Right ventricle myocardium inferior (tissue), 1 donor: ENCODE results near the gene ARRDC1. TPM values are rescaled to one million over a fixed set of nuclear protein-coding genes. Genes with fewer than 3 reads are reported as not detected.
"Not testable (repeated sequence)": the region's sequence is repeated elsewhere in the genome, so short reads cannot be mapped to it uniquely, and the experiment has no call there.

Experiments
- ATAC-seq: fragments of 200-7000 bp; cut with Tn5 transposase; one replicate; pipeline ENCODE4 v1.9.1; 2020; ENCODE audit warnings: mild to moderate bottlenecking, moderate library complexity
- DNase-seq: peaks from one replicate; pipeline ENCODE4 v3.0.0; 2021; ENCODE audit errors: missing footprints
- intact Hi-C: fragments of 100-400 bp; cut with DNase I; formaldehyde crosslinking; loops from one replicate; pipeline ENCODE4 v1.11.0; 2022
- total RNA-seq: library from RNA; stranded (reverse); fragmentation: NEBNext Ultra II Directional; extraction: Animal tissue kit (Norgen Biotek cat#: 25700); gene quantifications from one replicate; pipeline ENCODE4 v1.2.1, GENCODE V29; 2021
- donor health status: DM: no; HTN: yes; CAD: no; lungs with severe emphysema.

ARRDC1 gene
- total RNA-seq, 1 donor from 2014 or later = 17.5 TPM

- no peak for DNase-seq
- intact Hi-C loops = no loop called here
- no peak for ATAC-seq
These were observed 23.1 kb upstream of the ARRDC1 start for GRCh38 chr9:137582286-137582860.

- ATAC-seq = no peak
- intact Hi-C loops = no loop called here
- DNase-seq = no peak
These were observed 22.1 kb upstream of the ARRDC1 start for GRCh38 chr9:137583347-137583746.

GRCh38 chr9:137583957-137584356 lies 21.5 kb upstream of the ARRDC1 start:
- ATAC-seq = no peak

GRCh38 chr9:137586854-137587253 lies 18.6 kb upstream of the ARRDC1 start:
- ATAC-seq (no peak), DNase-seq (no peak)
- intact Hi-C loops = no loop called here

More at GRCh38 chr9:137583957-137584356, 21.5 kb upstream of the ARRDC1 start:
- intact Hi-C loops = no loop called here
- DNase-seq = no peak

GRCh38 chr9:137588311-137588710 lies 17.2 kb upstream of the ARRDC1 start:
- DNase-seq = peak; percentile 39
- ATAC-seq = no peak

GRCh38 chr9:137588891-137589290 lies 16.6 kb upstream of the ARRDC1 start:
- DNase-seq = no peak
- intact Hi-C loops = no loop called here

More at GRCh38 chr9:137588311-137588710, 17.2 kb upstream of the ARRDC1 start:
- intact Hi-C loops = no loop called here

GRCh38 chr9:137589441-137590122 lies 15.9 kb upstream of the ARRDC1 start:
- no peak for ATAC-seq
- intact Hi-C loops = no loop called here
- DNase-seq = no peak

More at GRCh38 chr9:137588891-137589290, 16.6 kb upstream of the ARRDC1 start:
- ATAC-seq = no peak

- intact Hi-C loops = no loop called here
- ATAC-seq = no peak
- DNase-seq = no peak
These were observed 15.4 kb upstream of the ARRDC1 start for GRCh38 chr9:137590123-137590468.

- intact Hi-C loops = no loop called here
- DNase-seq = peak; percentile 95
- peak; percentile 99 for ATAC-seq
These were observed 14.8 kb upstream of the ARRDC1 start, which contains the start of gene ZMYND19 for GRCh38 chr9:137590469-137591383. Gene ZMYND19, minus strand, starts transcription at chr9:137590512. Its CDS starts 249 bp downstream, at chr9:137590263.

- intact Hi-C loops = no loop called here
- ATAC-seq (no peak), DNase-seq (no peak)
These were observed 12.7 kb upstream of the ARRDC1 start for GRCh38 chr9:137592767-137593166.

- intact Hi-C loops = no loop called here
- ATAC-seq (no peak), DNase-seq (no peak)
These were observed 12.3 kb upstream of the ARRDC1 start for GRCh38 chr9:137593176-137593575.

- intact Hi-C loops, DNase-seq, ATAC-seq: not testable (repeated sequence)
These were observed 8.9 kb upstream of the ARRDC1 start for GRCh38 chr9:137596577-137596976.

GRCh38 chr9:137598943-137599342 lies 6.5 kb upstream of the ARRDC1 start:
- intact Hi-C loops = no loop called here
- ATAC-seq (no peak), DNase-seq (no peak)

- intact Hi-C loops = no loop called here
- DNase-seq (peak; percentile 70), ATAC-seq (no peak)
These were observed 2.8 kb upstream of the ARRDC1 start for GRCh38 chr9:137602661-137603060.

GRCh38 chr9:137603879-137604278 lies 1.6 kb upstream of the ARRDC1 start:
- peak; percentile 9 for DNase-seq
- intact Hi-C loops = loop anchor here (2.0 kb wide), 1 partner anchor 25 kb away; the partner anchor contains the start of gene DPH7
- no peak for ATAC-seq

- ATAC-seq = peak; percentile 9
- DNase-seq = peak; percentile 64
- intact Hi-C loops = loop anchor here (1.0 to 2.0 kb wide), 2 partner anchors 14 to 26 kb away; partner anchors contain the start of gene DPH7
These were observed 970 bp upstream of the ARRDC1 start for GRCh38 chr9:137604345-137605086.

GRCh38 chr9:137606005-137606621 lies 627 bp downstream of the ARRDC1 start:
- intact Hi-C loops = no loop called here
- ATAC-seq (no peak), DNase-seq (no peak)

GRCh38 chr9:137606734-137607138 lies 1.2 kb downstream of the ARRDC1 start:
- ATAC-seq = no peak
- intact Hi-C loops = no loop called here
- peak; percentile 79 for DNase-seq
